Adrenal gland (tissue), 12 donors: ENCODE results near the gene FAM227B. TPM values are rescaled to one million over a fixed set of nuclear protein-coding genes. Genes with fewer than 3 reads are reported as not detected.

Experiments used
- DNase-seq, 7 donors: peaks; one replicate each; pipeline ENCODE4 v3.0.0-alpha.2; 2019 to 2020
- H3K27ac ChIP-seq, 5 donors: fragments of 200-600 bp; sonication (generic) in 4 of 5; 1 replicate in 3 of 5; 2 replicates in 2 of 5; pipeline versions ENCODE4 v1.5.1 to v1.8.0; 2016 to 2020; ENCODE audit warnings: mild to moderate bottlenecking in 1 of 5
- H3K27me3 ChIP-seq: fragments of 200-600 bp; 2 replicates; pipeline ENCODE4 v1.8.0; 2021
- H3K36me3 ChIP-seq, 2 donors: fragments of 200-600 bp; replicated peaks in 1 of 2; 1 replicate in 1 of 2; 2 replicates in 1 of 2; pipeline versions ENCODE4 v1.5.1 to v1.8.0; 2018 to 2022
- H3K4me1 ChIP-seq, 2 donors: fragments of 200-600 bp; replicated peaks in 1 of 2; 1 replicate in 1 of 2; 2 replicates in 1 of 2; pipeline versions ENCODE4 v1.5.1 to v1.8.0; 2018 to 2021
- H3K4me3 ChIP-seq, 4 donors: fragments of 200-600 bp; sonication (generic) in 3 of 4; one replicate each; pipeline ENCODE4 v1.5.1; 2016 to 2018
- H3K9me3 ChIP-seq, 3 donors: fragments of 200-600 bp; sonication (generic) in 1 of 3; replicated peaks in 1 of 3; 1 replicate in 2 of 3; 2 replicates in 1 of 3; pipeline versions ENCODE4 v1.5.1 to v1.8.0; 2016 to 2021
- POLR2A ChIP-seq, 2 donors: fragments of 450-650 bp; IDR thresholded peaks; one replicate each; pipeline ENCODE4 v1.6.1; 2017; ENCODE audit warnings: antibody characterized with exemption in 2 of 2, mild to moderate bottlenecking in 2 of 2, moderate library complexity in 1 of 2
- WGBS, 4 donors: extraction: QIAGEN DNeasy Blood & Tissue Kit in 2 of 4; methylation state at CpG; one replicate each; pipeline versions ENCODE4 v1.1.5 to v1.1.7; 2013 to 2017; 5-methylcytosine and 5-hydroxymethylcytosine counted together
- intact Hi-C, 2 donors: fragments of 100-400 bp; cut with DNase I; formaldehyde crosslinking; loops; one replicate each; pipeline versions ENCODE4 v1.14.1 to v1.15.0; 2022 to 2023
- polyA plus RNA-seq, 3 donors: library from polyadenylated mRNA; stranded (reverse); fragments of 200-250 nt in 2 of 3; fragments of 350-450 nt in 1 of 3; fragmentation: Illumina TruSeq in 1 of 3; extraction: RNeasy Lipid Tissue Mini Kit (QIAGEN cat#74804) in 1 of 3; gene quantifications; one replicate each; pipeline ENCODE4 v1.2.3, GENCODE V29; 2013 to 2014
- total RNA-seq, 9 donors: library from RNA; depleted of rRNA in 4 of 9; stranded (reverse); fragments of >200 nt in 4 of 9; fragments of 120-200 nt in 1 of 9; fragmentation: NEBNext Ultra II Directional in 1 of 9; extraction: Animal tissue kit (Norgen Biotek cat#: 25700) in 1 of 9; gene quantifications; one replicate each; pipeline versions ENCODE4 v1.1.0 to v1.2.4, GENCODE V29; 2013 to 2023
- TF ChIP-seq, protein P1 (sequence below), 6 experiments: fragments of 450-650 bp in 4 of 6; fragments of 200-600 bp in 2 of 6; sonication (generic) in 1 of 6; IDR thresholded peaks; 1 replicate in 5 of 6; 2 replicates in 1 of 6; pipeline versions ENCODE4 v1.5.1 to v1.8.0; 2016 to 2021; ENCODE audit warnings: antibody characterized with exemption in 6 of 6, mild to moderate bottlenecking in 2 of 6, moderate library complexity in 1 of 6
- donor health status: healthy with polysubstance abuse.
- donor health status: Bipolar disorder and iron deficiency.
- donor health status: DM: yes; HTN: yes; CAD: no.
- donor health status: DM: no; HTN: no; CAD: no.
- donor health status: DM: no; HTN: no; CAD: no.
- donor health status: DM: yes; HTN: yes; CAD: no.

Gene FAM227B
- total and polyA plus RNA-seq, 12 donors = 1.4 to 20.4 (median 8.4) TPM

DNA sequence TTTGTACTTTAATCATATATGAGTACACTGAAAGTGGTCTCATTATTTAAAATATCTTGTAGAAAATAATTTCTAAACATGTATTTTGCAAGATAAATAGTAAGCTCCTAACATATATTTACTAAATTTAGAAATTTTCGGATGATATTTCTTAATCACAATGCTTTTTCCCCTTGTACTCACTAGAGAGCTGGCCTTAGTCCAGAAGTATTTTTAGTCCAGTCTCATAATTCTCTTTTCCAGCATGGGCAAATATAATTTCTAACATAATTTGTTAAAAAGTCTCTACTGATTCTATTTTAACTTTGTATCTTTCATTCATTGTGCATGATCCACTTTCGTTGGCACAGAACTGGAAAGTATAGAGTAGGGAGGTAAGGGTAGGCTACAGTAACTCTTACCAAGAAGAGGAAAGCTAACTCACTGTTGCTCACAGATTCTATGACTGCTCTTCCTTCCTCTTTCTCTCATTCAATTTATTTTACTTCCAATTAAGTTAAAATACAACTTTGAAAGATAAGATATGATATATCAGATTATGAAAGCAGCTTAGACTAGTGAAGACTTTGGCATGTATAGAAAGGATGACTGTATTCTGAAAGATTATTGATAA is 158.3 kb downstream of the FAM227B start:
- Histone ChIP-seq H3K27ac (no peak overlapping the region), H3K27me3 (no peaks in the 10 kb centered on the region), H3K4me1 (peaks cover 0 to 5% of the 10 kb centered on the region in 2 donors), H3K9me3 (no peaks in the 10 kb centered on the region), H3K36me3 (no peaks in the 10 kb centered on the region), H3K4me3 (no peak overlapping the region)
- WGBS, 4 donors = 38 to 52% (median 44%) methylated on average over 2 of the region's 2 CpGs
- intact Hi-C loops = no loop called here
- no peak for TF ChIP-seq POLR2A (IDR thresholded peaks at IDR 0.05)
- TF ChIP-seq, protein P1, sequence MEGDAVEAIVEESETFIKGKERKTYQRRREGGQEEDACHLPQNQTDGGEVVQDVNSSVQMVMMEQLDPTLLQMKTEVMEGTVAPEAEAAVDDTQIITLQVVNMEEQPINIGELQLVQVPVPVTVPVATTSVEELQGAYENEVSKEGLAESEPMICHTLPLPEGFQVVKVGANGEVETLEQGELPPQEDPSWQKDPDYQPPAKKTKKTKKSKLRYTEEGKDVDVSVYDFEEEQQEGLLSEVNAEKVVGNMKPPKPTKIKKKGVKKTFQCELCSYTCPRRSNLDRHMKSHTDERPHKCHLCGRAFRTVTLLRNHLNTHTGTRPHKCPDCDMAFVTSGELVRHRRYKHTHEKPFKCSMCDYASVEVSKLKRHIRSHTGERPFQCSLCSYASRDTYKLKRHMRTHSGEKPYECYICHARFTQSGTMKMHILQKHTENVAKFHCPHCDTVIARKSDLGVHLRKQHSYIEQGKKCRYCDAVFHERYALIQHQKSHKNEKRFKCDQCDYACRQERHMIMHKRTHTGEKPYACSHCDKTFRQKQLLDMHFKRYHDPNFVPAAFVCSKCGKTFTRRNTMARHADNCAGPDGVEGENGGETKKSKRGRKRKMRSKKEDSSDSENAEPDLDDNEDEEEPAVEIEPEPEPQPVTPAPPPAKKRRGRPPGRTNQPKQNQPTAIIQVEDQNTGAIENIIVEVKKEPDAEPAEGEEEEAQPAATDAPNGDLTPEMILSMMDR (IDR thresholded peaks at IDR 0.05) = no peak
- DNase-seq = no peak

DNA sequence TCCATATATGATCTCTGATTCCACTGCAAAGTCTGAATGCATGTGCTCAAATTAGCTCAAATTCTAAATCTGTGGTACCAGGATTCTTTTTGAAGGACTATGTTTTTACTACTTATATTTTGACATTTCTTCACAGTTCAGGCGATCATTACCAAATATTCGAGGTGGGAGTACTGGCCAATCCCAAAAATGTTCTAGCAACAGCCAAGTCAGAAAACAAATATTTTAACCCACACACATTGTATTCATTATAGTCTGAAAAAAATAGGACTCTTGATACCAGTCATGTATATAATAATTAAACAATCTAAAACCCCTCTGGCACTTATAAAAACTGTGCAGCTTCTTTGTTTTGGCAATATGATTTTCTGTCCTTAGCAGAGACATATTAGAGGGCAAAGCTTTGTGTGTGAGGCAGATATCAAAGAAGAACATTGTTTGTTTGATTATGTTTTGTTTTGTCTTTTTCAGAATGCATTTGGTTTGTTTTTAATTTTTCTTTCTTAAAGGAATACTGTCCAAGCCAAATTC is 160.1 kb downstream of the FAM227B start:
- DNase-seq = no peak
- H3K4me1 ChIP-seq = peaks cover 0 to 5% of the 10 kb centered on the region in 2 donors
- intact Hi-C loops = no loop called here
- no peaks in the 10 kb centered on the region for H3K36me3 ChIP-seq
- H3K4me3 ChIP-seq = no peak overlapping the region
- no peak overlapping the region for H3K27ac ChIP-seq
- TF ChIP-seq, protein P1 (IDR thresholded peaks at IDR 0.05) = no peak
- TF ChIP-seq POLR2A (IDR thresholded peaks at IDR 0.05) = no peak
- WGBS, 4 donors = 72 to 80% (median 75%) methylated on average over 2 of the region's 2 CpGs
- H3K9me3 ChIP-seq = peaks cover 0 to 6% (median 0%) of the 10 kb centered on the region in 3 donors
- no peaks in the 10 kb centered on the region for H3K27me3 ChIP-seq

DNA sequence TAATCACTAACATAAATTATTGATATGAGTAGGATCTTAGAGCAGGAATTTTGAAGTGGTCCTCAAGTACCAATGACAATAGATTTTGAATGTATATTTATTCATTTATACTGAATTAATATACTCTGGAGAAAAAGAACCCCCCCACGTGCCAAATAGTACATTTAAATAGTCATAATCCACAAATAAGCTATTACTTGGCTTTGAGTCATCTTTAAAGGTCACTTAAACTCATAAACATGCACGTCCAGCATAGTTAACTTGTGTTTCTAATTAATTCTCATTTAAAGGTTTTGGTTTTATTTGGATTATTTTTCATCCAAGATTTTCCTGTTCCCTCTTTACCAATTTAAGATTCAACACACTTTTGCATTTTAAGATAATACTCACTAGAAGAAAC is 162.5 kb downstream of the FAM227B start:
- WGBS, 4 donors = 25 to 31% (median 29%) methylated on average over 2 of the region's 2 CpGs
- intact Hi-C loops = no loop called here
- Histone ChIP-seq H3K9me3 (peaks cover 0 to 6% (median 0%) of the 10 kb centered on the region in 3 donors), H3K36me3 (no peaks in the 10 kb centered on the region), H3K4me3 (no peak overlapping the region), H3K27me3 (no peaks in the 10 kb centered on the region), H3K4me1 (peaks cover 0 to 5% of the 10 kb centered on the region in 2 donors), H3K27ac (no peak overlapping the region)
- DNase-seq = no peak
- TF ChIP-seq, protein P1 (IDR thresholded peaks at IDR 0.05) = no peak
- TF ChIP-seq POLR2A (IDR thresholded peaks at IDR 0.05) = no peak

DNA sequence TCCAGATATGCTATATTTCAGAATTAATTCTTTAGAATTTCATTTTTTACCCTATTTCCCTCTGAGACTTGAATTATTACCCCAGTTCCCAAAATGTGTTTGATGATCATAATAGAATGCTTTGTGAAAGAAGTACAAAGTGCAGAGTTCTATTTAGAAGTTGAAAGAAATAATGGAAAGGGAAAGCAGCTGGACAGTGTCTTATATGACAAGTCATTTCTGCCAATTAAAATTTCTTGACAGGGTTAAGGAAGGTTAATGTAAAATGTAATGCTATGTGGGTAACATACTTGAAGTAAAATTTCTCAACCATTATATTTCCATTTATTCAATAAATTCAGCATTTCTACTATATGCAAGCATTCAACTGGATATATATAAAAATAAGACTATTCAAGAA is 164.5 kb downstream of the FAM227B start:
- intact Hi-C loops = no loop called here
- Histone ChIP-seq H3K27ac (no peak overlapping the region), H3K9me3 (peaks cover 0 to 6% (median 0%) of the 10 kb centered on the region in 3 donors)

More for the DNA sequence above, 164.5 kb downstream of the FAM227B start:
- TF ChIP-seq, protein P1 (IDR thresholded peaks at IDR 0.05) = no peak
- no peak for TF ChIP-seq POLR2A (IDR thresholded peaks at IDR 0.05)
- Histone ChIP-seq H3K36me3 (no peaks in the 10 kb centered on the region), H3K27me3 (no peaks in the 10 kb centered on the region), H3K4me1 (peaks cover 0 to 5% of the 10 kb centered on the region in 2 donors), H3K4me3 (no peak overlapping the region)
- no peak for DNase-seq
